Measurements from ENCODE around the gene GFRA1. TPM values are rescaled to one million over a fixed set of nuclear protein-coding genes. Genes with fewer than 3 reads are reported as not detected.

GFRA1 gene
- total RNA-seq, 2 experiments from 2014 or later: not detected

DNA sequence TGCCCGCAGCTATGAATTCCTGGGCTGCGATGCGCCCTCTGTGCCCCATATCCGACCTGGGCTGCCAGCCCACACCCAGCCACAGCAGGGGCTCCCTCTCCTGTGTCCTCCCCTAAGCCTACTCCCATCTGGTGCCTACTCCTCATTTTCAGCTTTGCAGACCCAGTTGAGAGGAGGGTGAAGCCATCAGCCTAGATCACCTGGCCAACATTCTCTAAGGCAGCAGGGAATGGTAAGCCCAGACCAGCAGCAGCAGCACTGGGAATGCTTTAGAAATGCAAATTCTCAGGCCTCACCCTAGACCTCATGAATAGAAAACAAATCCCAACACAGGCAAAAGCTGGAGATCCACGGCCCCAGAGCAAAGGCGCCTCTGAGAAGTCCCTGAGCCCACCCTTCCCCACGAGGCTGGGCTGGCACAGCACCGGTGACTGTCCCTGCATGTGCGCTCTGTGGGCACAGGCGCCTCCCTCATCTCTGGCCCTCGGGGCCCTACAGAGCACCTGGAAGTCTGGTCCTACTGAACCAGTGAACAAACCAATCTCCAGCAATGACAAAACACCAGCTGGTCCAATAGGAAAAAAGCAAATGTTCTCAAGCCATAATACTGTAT, 161.4 kb downstream of the GFRA1 start:
- no peaks in the 10 kb centered on the region for H3K4me1 ChIP-seq (ENCODE audit: insufficient read depth, low read length)
- no peaks in the 10 kb centered on the region for H3K36me3 Mint-ChIP-seq (ENCODE audit: low read depth)
- no peak for ATAC-seq (ENCODE audit: poor library complexity)

GRCh38 chr10:116110736-116111135, 162.3 kb downstream of the GFRA1 start:
- POLR2A ChIA-PET: no interaction called here
- no peak for ATAC-seq (ENCODE audit: poor library complexity)
- Mint-ChIP-seq H3K36me3 (ENCODE audit: low read depth) (no peaks in the 10 kb centered on the region), H3K27ac (no peak overlapping the region), H3K9me3 (no peaks in the 10 kb centered on the region), H3K4me3 (no peak overlapping the region), H3K4me1 (ENCODE audit: low read depth) (no peaks in the 10 kb centered on the region), H3K27me3 (no peaks in the 10 kb centered on the region)
- Histone ChIP-seq H3K4me1 (ENCODE audit: insufficient read depth, low read length) (no peaks in the 10 kb centered on the region), H3K27ac (ENCODE audit: low read depth in 1 of 2, low read length in 2 of 2) (no peak overlapping the region), H3K9me3 (ENCODE audit: control insufficient read depth in 1 of 2, insufficient read depth in 1 of 2, low read length in 2 of 2) (peaks cover 0 to 29% of the 10 kb centered on the region in 2 experiments), H3K27me3 (ENCODE audit: control insufficient read depth in 1 of 2, insufficient read depth in 2 of 2, low read length in 2 of 2) (no peaks in the 10 kb centered on the region), H3K36me3 (ENCODE audit: insufficient read depth, low read length) (no peaks in the 10 kb centered on the region), H3K4me3 (ENCODE audit: low read length) (no peak overlapping the region)
- DNase-seq: no peak
- TF ChIP-seq CTCF (IDR thresholded peaks at IDR 0.05): no peak
- intact Hi-C loops (cut with DNase I, micrococcal nuclease): no loop called here
- CTCF ChIA-PET: no interaction called here

More for the DNA sequence above, 161.4 kb downstream of the GFRA1 start:
- H3K27me3 ChIP-seq (ENCODE audit: control insufficient read depth in 1 of 2, insufficient read depth in 2 of 2, low read length in 2 of 2): no peaks in the 10 kb centered on the region
- intact Hi-C loops (cut with DNase I, micrococcal nuclease): no loop called here
- no peak for TF ChIP-seq CTCF (IDR thresholded peaks at IDR 0.05)
- ChIA-PET POLR2A (no interaction called here), CTCF (no interaction called here)
- Mint-ChIP-seq H3K27ac (no peak overlapping the region), H3K4me3 (no peak overlapping the region), H3K27me3 (no peaks in the 10 kb centered on the region), H3K4me1 (ENCODE audit: low read depth) (no peaks in the 10 kb centered on the region), H3K9me3 (no peaks in the 10 kb centered on the region)
- H3K36me3 ChIP-seq (ENCODE audit: insufficient read depth, low read length): no peaks in the 10 kb centered on the region
- no peak for DNase-seq
- no peak overlapping the region for H3K27ac ChIP-seq (ENCODE audit: low read depth in 1 of 2, low read length in 2 of 2)
- H3K9me3 ChIP-seq (ENCODE audit: control insufficient read depth in 1 of 2, insufficient read depth in 1 of 2, low read length in 2 of 2): peaks cover 0 to 35% of the 10 kb centered on the region in 2 experiments
- no peak overlapping the region for H3K4me3 ChIP-seq (ENCODE audit: low read length)

- Mint-ChIP-seq H3K4me3 (no peak overlapping the region), H3K36me3 (ENCODE audit: low read depth) (no peaks in the 10 kb centered on the region), H3K9me3 (no peaks in the 10 kb centered on the region), H3K27me3 (no peaks in the 10 kb centered on the region), H3K4me1 (ENCODE audit: low read depth) (no peaks in the 10 kb centered on the region), H3K27ac (no peak overlapping the region)
- H3K36me3 ChIP-seq (ENCODE audit: insufficient read depth, low read length): no peaks in the 10 kb centered on the region
- no peak for TF ChIP-seq CTCF (IDR thresholded peaks at IDR 0.05)
- ChIA-PET POLR2A (no interaction called here), CTCF (no interaction called here)
- DNase-seq: no peak
- H3K4me3 ChIP-seq (ENCODE audit: low read length): no peak overlapping the region
- no peaks in the 10 kb centered on the region for H3K27me3 ChIP-seq (ENCODE audit: control insufficient read depth in 1 of 2, insufficient read depth in 2 of 2, low read length in 2 of 2)
- intact Hi-C loops (cut with DNase I, micrococcal nuclease): no loop called here
- no peak overlapping the region for H3K27ac ChIP-seq (ENCODE audit: low read depth in 1 of 2, low read length in 2 of 2)
- peaks cover 0 to 21% of the 10 kb centered on the region in 2 experiments for H3K9me3 ChIP-seq (ENCODE audit: control insufficient read depth in 1 of 2, insufficient read depth in 1 of 2, low read length in 2 of 2)
- no peaks in the 10 kb centered on the region for H3K4me1 ChIP-seq (ENCODE audit: insufficient read depth, low read length)
- no peak for ATAC-seq (ENCODE audit: poor library complexity)
Measured at GRCh38 chr10:116109881-116110280, 163.1 kb downstream of the GFRA1 start.
